H9 (cell line): Measurements from ENCODE around the gene UPK1A. TPM values are rescaled to one million over a fixed set of nuclear protein-coding genes. Genes with fewer than 3 reads are reported as not detected.

ENCODE experiments used
- DNase-seq: peaks from one replicate; pipeline ENCODE4 v3.0.0-alpha.2; 2017
- H2AFZ ChIP-seq: one replicate; pipeline ENCODE4 v1.6.1; 2013; ENCODE audit warnings: mild to moderate bottlenecking, low read length, control low read depth, moderate library complexity
- H2AK5ac ChIP-seq: 2 replicates; pipeline ENCODE4 v1.6.1; 2013; ENCODE audit warnings: low read length, control low read depth, mixed read lengths; ENCODE audit not compliant: insufficient read length
- H2BK120ac ChIP-seq: one replicate; pipeline ENCODE4 v1.6.1; 2013; ENCODE audit warnings: low read depth, mild to moderate bottlenecking, low read length, control low read depth, inconsistent platforms; ENCODE audit not compliant: poor library complexity, severe bottlenecking
- H2BK12ac ChIP-seq: 2 replicates; pipeline ENCODE4 v1.6.1; 2013; ENCODE audit warnings: low read length, control low read depth, mixed read lengths, low read depth; ENCODE audit not compliant: insufficient read length
- H2BK15ac ChIP-seq: 2 replicates; pipeline ENCODE4 v1.6.1; 2013; ENCODE audit warnings: low read depth, low read length, control low read depth
- H2BK20ac ChIP-seq: one replicate; pipeline ENCODE4 v1.6.1; 2013; ENCODE audit warnings: low read depth, mild to moderate bottlenecking, low read length, control low read depth, inconsistent platforms; ENCODE audit not compliant: poor library complexity, severe bottlenecking
- H2BK5ac ChIP-seq: 2 replicates; pipeline ENCODE4 v1.6.1; 2013; ENCODE audit warnings: low read length, control low read depth, mixed read lengths; ENCODE audit not compliant: insufficient read length
- H3K14ac ChIP-seq: 2 replicates; pipeline ENCODE4 v1.6.1; 2013; ENCODE audit warnings: low read length, control low read depth; ENCODE audit not compliant: insufficient read depth
- H3K18ac ChIP-seq: 2 replicates; pipeline ENCODE4 v1.6.1; 2013; ENCODE audit warnings: low read depth, mild to moderate bottlenecking, mixed read lengths, low read length, control low read depth; ENCODE audit not compliant: insufficient read length
- H3K23ac ChIP-seq: 2 replicates; pipeline ENCODE4 v1.6.1; 2013; ENCODE audit warnings: low read length, control low read depth, mixed read lengths, low read depth; ENCODE audit not compliant: insufficient read length
- H3K23me2 ChIP-seq: 2 replicates; pipeline ENCODE4 v1.6.1; 2013; ENCODE audit warnings: low read depth, mild to moderate bottlenecking, mixed read lengths, low read length, control low read depth; ENCODE audit not compliant: insufficient read length, poor library complexity, severe bottlenecking
- H3K27ac ChIP-seq: 2 replicates; pipeline ENCODE4 v1.5.1; 2013; ENCODE audit warnings: low read length, control low read depth, mixed read lengths, low read depth; ENCODE audit not compliant: insufficient read length
- H3K27me3 ChIP-seq: 2 replicates; pipeline ENCODE4 v1.6.1; 2013; ENCODE audit warnings: low read length, control low read depth, inconsistent platforms; ENCODE audit not compliant: insufficient read depth
- H3K4ac ChIP-seq: 2 replicates; pipeline ENCODE4 v1.6.1; 2013; ENCODE audit warnings: low read depth, mild to moderate bottlenecking, control low read depth, inconsistent platforms, low read length, moderate library complexity
- H3K4me1 ChIP-seq: 2 replicates; pipeline ENCODE4 v1.6.1; 2013; ENCODE audit warnings: low read length, control low read depth, inconsistent platforms; ENCODE audit not compliant: insufficient read depth
- H3K4me2 ChIP-seq: 2 replicates; pipeline ENCODE4 v1.6.1; 2013; ENCODE audit warnings: low read length, control low read depth, mixed read lengths; ENCODE audit not compliant: insufficient read length, insufficient read depth
- H3K56ac ChIP-seq: 2 replicates; pipeline ENCODE4 v1.6.1; 2013; ENCODE audit warnings: low read depth, mild to moderate bottlenecking, mixed read lengths, low read length, control low read depth; ENCODE audit not compliant: insufficient read length
- H3K79me1 ChIP-seq: 2 replicates; pipeline ENCODE4 v1.6.1; 2013; ENCODE audit warnings: low read depth, mild to moderate bottlenecking, moderate library complexity, low read length, control low read depth, inconsistent platforms; ENCODE audit not compliant: insufficient read depth, poor library complexity, severe bottlenecking
- H3K79me2 ChIP-seq: 2 replicates; pipeline ENCODE4 v1.6.1; 2013; ENCODE audit warnings: low read length, control low read depth, inconsistent platforms; ENCODE audit not compliant: insufficient read depth
- H3K9ac ChIP-seq: 2 replicates; pipeline ENCODE4 v1.6.1; 2013; ENCODE audit warnings: low read length, control low read depth, mixed read lengths; ENCODE audit not compliant: insufficient read length; ENCODE audit errors: extremely low read depth
- H3K9me3 ChIP-seq: one replicate; pipeline ENCODE4 v1.6.1; 2013; ENCODE audit warnings: low read depth, low read length, inconsistent platforms; ENCODE audit not compliant: control insufficient read depth
- H3T11ph ChIP-seq: one replicate; pipeline ENCODE4 v1.6.1; 2013; ENCODE audit warnings: mild to moderate bottlenecking, low read length, control low read depth, inconsistent platforms
- H4K20me1 ChIP-seq: one replicate; pipeline ENCODE4 v1.6.1; 2013; ENCODE audit not compliant: control insufficient read depth, insufficient read length, insufficient read depth
- H4K5ac ChIP-seq: 2 replicates; pipeline ENCODE4 v1.6.1; 2013; ENCODE audit warnings: low read depth, mild to moderate bottlenecking, mixed read lengths, low read length, control low read depth; ENCODE audit not compliant: insufficient read length
- H4K8ac ChIP-seq: replicated peaks from 2 replicates; pipeline ENCODE4 v1.6.1; 2013; ENCODE audit warnings: low read length, control low read depth, mixed read lengths, low read depth; ENCODE audit not compliant: insufficient read length
- H4K91ac ChIP-seq: 2 replicates; pipeline ENCODE4 v1.6.1; 2013; ENCODE audit warnings: low read depth, mild to moderate bottlenecking, moderate library complexity, mixed read lengths, low read length, control low read depth; ENCODE audit not compliant: insufficient read length
- H3K27ac Mint-ChIP-seq, 3 experiments: 2 replicates in 2 of 3; 3 replicates in 1 of 3; pipeline ENCODE4 v1.8.0; 2020 to 2021; ENCODE audit warnings: mixed read lengths in 3 of 3, mild to moderate bottlenecking in 1 of 3, moderate library complexity in 1 of 3
- H3K27me3 Mint-ChIP-seq: 2 replicates; pipeline ENCODE4 v1.8.0; 2021; ENCODE audit warnings: low read depth, mild to moderate bottlenecking, moderate library complexity, mixed read lengths
- H3K36me3 Mint-ChIP-seq, 3 experiments: 2 replicates in 2 of 3; 3 replicates in 1 of 3; pipeline ENCODE4 v1.8.0; 2020 to 2021; ENCODE audit warnings: low read depth in 3 of 3, mixed read lengths in 3 of 3; ENCODE audit not compliant: insufficient read depth in 1 of 3
- H3K4me1 Mint-ChIP-seq, 2 experiments: 2 replicates each; pipeline ENCODE4 v1.8.0; 2020; ENCODE audit warnings: mixed read lengths in 2 of 2
- H3K4me3 Mint-ChIP-seq, 2 experiments: 2 replicates in 1 of 2; 3 replicates in 1 of 2; pipeline ENCODE4 v1.8.0; 2020 to 2021; ENCODE audit warnings: mild to moderate bottlenecking in 2 of 2, mixed read lengths in 2 of 2, moderate library complexity in 1 of 2
- H3K9me3 Mint-ChIP-seq, 2 experiments: 2 replicates in 1 of 2; 3 replicates in 1 of 2; pipeline ENCODE4 v1.8.0; 2020; ENCODE audit warnings: mild to moderate bottlenecking in 2 of 2, mixed read lengths in 2 of 2, moderate library complexity in 1 of 2
- CTCF ChIP-seq: fragments of 200-600 bp; sonication (generic); conservative IDR thresholded peaks from 3 replicates; pipeline ENCODE4 v1.8.0; 2021; ENCODE audit warnings: antibody characterized with exemption, mild to moderate bottlenecking
- WGBS: extraction: QIAGEN DNeasy Blood & Tissue Kit; methylation state at CpG from one replicate; pipeline ENCODE4 v1.1.7; 2013; ENCODE audit warnings: missing lambda C conversion rate, low lambda C conversion rate, mixed read lengths; ENCODE audit not compliant: insufficient read length; ENCODE audit errors: extremely low coverage; 5-methylcytosine and 5-hydroxymethylcytosine counted together
- total RNA-seq: library from RNA; stranded (reverse); gene quantifications from 2 replicates; pipeline ENCODE4 v1.2.1, GENCODE V29; 2021

The UPK1A gene
- total RNA-seq, 1 experiment from 2014 or later, result 4.3 TPM

- Mint-ChIP-seq H3K27me3 (peaks cover 25% of the 10 kb centered on the region), H3K27ac (no peak overlapping the region; a peak in 1 of 7 replicates), H3K36me3 (no peaks in the 10 kb centered on the region; a peak in 3 of 7 replicates), H3K4me3 (no peak overlapping the region), H3K4me1 (peaks cover 4 to 6% of the 10 kb centered on the region in 2 experiments; a peak in 3 of 4 replicates), H3K9me3 (no peaks in the 10 kb centered on the region)
- no CpG with 5 or more reads among the region's 6 CpGs for WGBS
- no peak overlapping the region for H2AFZ ChIP-seq
- no peak for DNase-seq
- H3K18ac ChIP-seq, result no peak overlapping the region
- no peak overlapping the region for H3K4me2 ChIP-seq
- TF ChIP-seq CTCF, result no peak
- H3K9ac ChIP-seq, result no peak overlapping the region
- no peak overlapping the region for H2AK5ac ChIP-seq
- no peaks in the 10 kb centered on the region for H3K9me3 ChIP-seq
- H3K56ac ChIP-seq, result no peak overlapping the region
- H3K27ac ChIP-seq, result no peak overlapping the region
- peaks cover 8% of the 10 kb centered on the region for H3K23me2 ChIP-seq
- H3K79me1 ChIP-seq, result no peaks in the 10 kb centered on the region
- no peaks in the 10 kb centered on the region for H3K27me3 ChIP-seq
- no peak overlapping the region for H3K23ac ChIP-seq
- no peak overlapping the region for H3K4ac ChIP-seq
- no peak overlapping the region for H3K14ac ChIP-seq
- no peak overlapping the region for H2BK12ac ChIP-seq
- H3K79me2 ChIP-seq, result no peaks in the 10 kb centered on the region
- no peak overlapping the region for H2BK120ac ChIP-seq
- H2BK20ac ChIP-seq, result no peak overlapping the region
- no peak overlapping the region for H2BK5ac ChIP-seq
- no peaks in the 10 kb centered on the region for H4K20me1 ChIP-seq
- no peaks in the 10 kb centered on the region for H3K4me1 ChIP-seq
- H4K5ac ChIP-seq, result no peak overlapping the region
- H2BK15ac ChIP-seq, result no peak overlapping the region
- no peak overlapping the region for H3T11ph ChIP-seq
- H4K8ac ChIP-seq, result no peak overlapping the region
- H4K91ac ChIP-seq, result no peak overlapping the region
These were observed 3.2 kb downstream of the UPK1A start for GRCh38 chr19:35669566-35669965.
